NCI-H2227 treated with DMSO at 0.1 percent for 48 hours (cell line): Measurements from ENCODE around the gene PARD6G.
A peak's percentile ranks its signal among the peaks of the same experiment; 100 is the strongest.
"Not testable (repeated sequence)": the region's sequence is repeated elsewhere in the genome, so short reads cannot be mapped to it uniquely, and the experiment has no call there.

Source experiments
- DNase-seq: peaks from one replicate; lab custom pipeline; 2025; lab: John Stamatoyannopoulos, UW

PARD6G gene, protein sequence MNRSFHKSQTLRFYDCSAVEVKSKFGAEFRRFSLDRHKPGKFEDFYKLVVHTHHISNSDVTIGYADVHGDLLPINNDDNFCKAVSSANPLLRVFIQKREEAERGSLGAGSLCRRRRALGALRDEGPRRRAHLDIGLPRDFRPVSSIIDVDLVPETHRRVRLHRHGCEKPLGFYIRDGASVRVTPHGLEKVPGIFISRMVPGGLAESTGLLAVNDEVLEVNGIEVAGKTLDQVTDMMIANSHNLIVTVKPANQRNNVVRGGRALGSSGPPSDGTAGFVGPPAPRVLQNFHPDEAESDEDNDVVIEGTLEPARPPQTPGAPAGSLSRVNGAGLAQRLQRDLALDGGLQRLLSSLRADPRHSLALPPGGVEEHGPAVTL

DNA sequence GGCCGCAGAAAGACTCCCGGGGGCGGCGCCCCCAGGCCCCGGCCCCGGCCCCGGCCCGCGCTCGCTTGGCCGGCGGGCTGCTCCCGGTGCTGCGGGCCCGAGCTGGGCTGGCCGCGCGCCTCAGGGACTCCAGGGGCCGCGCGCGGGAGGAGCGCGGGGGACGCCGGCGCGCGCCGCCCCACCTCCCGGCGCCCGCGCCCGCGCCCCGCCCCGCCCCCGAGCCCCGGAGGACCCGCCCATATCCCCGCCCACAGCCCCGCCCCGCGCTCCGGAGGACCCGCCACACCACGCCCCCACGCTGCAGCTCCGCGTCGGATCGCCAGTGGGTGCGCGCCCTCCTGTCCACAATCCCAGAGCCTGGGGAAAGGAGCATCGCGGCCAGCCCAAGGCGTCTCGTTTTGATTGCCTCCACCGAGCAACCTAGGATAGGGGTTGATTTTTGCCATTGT, at the start of gene PARD6G:
PARD6G (minus strand) TSS at position 122 of the 449 bp plus-strand sequence. CDS start 166 bp downstream, outside the sequence.
- DNase-seq: peak; percentile 61

DNA sequence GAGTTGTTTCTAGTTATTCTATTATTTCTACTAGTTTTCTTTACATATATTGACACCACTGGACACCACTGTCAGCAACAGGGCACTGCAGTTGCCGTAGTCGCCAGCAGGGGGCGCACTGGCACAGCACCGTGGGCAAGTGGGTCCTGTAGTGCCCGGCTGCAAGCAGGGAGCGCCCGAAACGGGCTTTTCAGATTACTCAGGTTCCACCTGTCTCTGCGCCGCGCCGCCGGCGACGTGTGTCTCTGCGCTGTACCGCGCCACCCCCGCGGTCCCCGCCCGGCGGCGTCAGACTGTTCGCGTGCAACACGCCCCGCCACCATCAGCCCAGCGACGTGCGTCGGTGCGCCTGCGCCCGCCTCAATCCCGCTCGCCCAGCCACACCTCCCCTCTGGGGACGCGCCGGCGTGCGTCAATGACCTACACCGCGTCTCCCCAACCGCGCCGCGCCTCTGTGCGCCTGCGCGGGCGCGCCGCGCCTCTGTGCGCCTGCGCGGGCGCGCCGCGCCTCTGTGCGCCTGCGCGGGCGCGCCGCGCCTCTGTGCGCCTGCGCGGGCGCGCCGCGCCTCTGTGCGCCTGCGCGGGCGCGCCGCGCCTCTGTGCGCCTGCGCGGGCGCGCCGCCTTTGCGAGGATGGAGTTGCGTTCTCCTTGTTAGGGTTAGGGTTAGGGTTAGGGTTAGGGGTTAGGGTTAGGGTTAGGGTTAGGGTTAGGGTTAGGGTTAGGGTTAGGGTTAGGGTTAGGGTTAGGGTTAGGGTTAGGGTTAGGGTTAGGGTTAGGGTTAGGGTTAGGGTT, 15.1 kb upstream of the PARD6G start:
- DNase-seq: not testable (repeated sequence)

DNA sequence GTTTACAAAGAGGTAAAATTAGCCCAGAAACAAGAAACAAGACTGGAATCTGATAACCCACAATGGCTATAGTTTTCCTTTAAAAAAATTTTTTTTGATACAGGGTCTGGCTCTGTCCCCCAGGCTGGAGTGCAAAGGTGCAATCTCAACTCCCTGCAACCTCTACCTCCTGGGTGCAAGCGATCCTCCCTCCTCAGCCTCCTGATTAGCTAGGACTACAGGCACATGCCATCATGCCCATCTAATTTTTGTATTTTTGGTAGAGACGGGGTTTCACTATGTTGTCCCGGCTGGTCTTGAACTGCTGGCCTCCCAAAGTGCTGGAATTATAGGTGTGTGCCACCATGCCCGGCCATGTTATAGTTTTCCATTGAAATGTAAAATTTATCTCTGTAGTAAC, 12.3 kb upstream of the PARD6G start:
- DNase-seq: no peak

DNA sequence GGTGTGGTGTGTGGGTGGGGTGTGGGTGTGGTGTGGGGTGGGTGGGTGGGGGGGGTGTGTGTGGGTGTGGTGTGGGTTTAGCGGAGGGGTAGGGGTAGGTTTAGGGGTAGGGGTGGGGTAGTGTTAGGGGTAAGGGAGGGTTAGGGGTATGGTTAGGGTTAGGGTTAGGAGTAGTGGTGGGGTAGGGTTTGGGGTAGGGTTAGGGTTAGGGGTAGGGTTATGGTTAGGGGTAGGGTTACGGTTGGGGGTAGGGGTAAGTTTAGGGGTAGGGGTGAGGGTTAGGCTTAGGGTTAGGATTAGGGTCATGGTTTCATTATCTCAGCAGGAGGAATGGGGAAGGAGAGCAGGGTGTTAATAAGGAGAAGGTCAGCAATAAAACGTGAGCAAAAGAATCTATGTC, 11.3 kb upstream of the PARD6G start:
- DNase-seq: no peak

DNA sequence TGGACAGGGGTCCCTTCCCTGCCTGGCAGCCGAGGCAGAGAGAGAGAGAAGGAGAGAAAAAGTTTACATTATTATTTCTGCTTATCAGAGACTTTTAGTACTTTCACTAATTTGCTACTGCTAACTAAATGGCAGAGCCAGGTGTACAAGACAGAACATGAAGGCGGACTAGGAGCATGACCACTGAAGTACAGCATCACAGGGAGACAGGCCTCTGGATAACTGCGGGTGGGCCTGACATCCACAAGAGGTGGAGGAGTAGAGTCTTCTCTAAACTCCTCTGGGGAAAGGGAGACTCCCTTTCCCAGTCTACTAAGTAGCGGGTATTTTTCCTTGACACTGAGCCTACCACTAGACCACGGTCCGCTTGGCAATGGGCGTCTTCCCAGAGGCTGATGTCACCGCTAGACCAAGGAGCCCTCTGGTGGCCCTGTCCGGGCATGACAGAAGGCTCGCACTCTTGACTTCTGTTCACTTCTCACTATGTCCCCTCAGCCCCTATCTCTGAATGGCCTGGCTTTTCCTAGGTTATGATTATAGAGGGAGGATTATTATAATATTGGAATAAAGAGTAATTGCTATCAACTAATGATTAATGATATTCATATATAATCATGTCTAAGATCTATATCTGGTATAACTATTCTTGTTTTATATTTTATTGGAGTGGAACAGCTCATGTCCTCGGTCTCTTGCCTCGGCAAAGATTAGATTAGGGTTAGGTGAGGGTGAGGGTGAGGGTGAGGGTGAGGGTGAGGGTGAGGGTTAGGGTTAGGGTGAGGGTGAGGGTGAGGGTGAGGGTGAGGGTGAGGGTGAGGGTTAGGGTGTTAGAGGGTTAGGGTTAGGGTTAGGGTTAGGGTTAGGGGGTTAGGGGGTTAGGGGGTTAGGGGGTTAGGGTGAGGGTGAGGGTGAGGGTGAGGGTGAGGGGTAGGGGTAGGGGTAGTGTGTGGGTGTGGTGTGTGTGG, 10.5 kb upstream of the PARD6G start:
- not testable (repeated sequence) for DNase-seq

GRCh38 chr18:80254971-80255500, 7.7 kb upstream of the PARD6G start:
- DNase-seq: no peak

DNA sequence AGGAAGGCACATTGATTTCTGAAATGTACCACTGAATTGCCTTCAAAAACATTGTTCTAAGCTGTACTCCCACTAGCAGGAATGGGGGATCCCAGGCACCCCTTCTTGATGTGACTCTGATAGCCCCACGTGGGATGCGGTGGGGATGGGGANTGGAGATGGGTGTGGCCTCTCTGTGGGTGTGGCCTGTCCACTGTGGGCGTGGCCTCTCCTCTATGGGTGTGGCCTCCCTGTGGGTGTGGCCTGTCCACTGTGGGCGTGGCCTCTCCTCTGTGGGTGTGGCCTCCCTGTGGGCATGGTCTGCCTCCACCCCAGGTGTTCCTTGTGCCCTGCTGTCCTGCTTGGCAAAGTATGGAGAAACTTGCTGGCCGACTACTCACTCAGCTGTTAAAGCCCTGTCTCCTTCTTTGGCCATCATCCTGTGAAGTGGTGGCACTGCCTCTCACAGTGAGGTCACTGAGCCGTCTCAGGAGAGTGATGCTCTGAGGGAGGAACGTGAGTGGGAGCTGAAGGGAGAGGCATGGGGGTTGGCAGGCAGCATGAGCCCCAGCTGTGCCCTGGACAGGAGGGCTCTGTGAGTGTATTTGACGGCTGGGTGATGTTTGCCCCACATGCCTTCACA, 6.7 kb upstream of the PARD6G start:
- DNase-seq: no peak

DNA sequence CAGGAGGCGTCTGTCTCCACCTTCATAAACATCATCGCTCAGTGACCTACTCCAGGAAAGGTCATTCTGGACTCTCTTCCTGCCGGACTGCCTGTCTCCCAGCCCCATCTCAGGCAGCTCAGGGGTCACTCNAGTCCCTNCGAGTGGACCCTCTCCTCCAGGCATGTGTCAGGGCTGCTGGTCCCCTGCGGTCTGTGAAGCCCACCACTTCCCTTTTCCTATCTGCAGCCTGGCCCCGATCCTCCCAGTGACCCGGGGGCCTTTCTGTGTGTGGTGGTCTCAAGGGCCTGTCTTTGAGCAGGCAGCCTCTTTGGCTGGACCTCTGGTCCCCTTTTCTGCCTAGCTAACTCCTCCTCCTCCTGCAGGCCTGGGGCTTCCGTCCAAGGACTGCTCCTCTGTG, 5.9 kb upstream of the PARD6G start:
- DNase-seq: no peak

- DNase-seq: no peak
Observed at GRCh38 chr18:80252136-80252535, 4.8 kb upstream of the PARD6G start.

- no peak for DNase-seq
Observed at GRCh38 chr18:80251700-80252099, 4.4 kb upstream of the PARD6G start.

DNA sequence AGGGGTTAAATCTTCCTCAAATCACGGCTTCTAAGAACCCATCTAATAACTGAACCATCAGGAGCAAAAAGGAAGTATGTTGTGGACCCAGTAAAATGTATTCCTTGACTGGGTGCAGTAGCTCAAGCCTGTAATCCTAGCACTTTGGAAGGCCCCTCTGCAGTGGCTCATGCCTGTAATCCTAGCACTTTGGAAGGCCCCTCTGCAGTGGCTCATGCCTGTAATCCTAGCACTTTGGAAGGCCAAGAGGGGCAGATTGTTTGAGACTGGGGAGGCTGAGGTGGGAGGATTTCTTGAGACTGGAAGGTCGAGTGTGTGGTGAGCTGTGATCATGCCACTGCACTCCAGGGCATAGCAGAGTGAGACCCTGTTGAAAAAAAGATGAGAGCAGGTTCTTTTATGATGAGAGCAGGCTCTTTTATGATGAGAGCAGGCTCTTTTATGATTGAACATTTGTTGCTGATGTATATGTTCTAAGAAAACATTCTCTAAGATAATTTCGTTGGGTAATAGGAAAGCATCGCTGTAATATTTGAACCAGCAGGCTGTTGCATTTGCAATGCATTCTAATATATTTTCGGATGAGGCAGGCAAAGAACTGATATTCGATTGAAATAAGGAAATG, 3.5 kb upstream of the PARD6G start:
- no peak for DNase-seq

- DNase-seq: no peak
Observed at GRCh38 chr18:80249217-80250093, 2.1 kb upstream of the PARD6G start.

GRCh38 chr18:80246445-80247392, 595 bp downstream of the PARD6G start:
- peak; percentile 58 for DNase-seq

DNA sequence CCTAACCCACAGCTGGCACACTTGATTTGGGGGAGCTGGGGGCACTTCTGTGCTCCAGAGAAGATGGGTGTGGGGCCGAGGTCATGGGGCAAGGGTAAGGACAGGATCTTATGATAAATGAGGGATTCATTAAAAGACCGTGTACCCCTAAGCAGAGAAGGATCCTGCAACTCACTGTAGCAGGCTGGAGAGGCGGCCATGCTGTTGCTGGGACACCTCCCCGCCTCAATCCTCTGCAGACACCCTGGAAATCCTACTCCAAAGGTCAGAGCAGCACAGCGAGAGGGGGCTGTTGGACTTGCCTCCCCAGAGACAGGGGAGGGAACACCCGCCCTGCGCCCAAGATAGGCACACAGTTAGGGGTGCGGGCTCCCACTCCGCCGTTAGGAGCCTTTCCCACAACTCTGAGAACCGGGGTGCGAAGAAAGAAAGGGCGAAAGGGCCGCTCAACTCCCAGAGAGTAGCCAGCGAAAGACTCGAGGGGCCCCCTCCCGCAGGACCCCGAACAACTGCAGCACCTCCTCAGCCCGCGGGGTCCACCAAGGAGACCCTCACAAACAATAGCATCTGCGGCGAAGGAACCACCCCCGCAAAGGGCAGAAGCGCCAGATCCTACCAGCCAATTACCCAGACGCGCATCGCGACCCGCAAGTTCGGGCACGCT, 1.4 kb downstream of the PARD6G start:
- DNase-seq: peak; percentile 2

DNA sequence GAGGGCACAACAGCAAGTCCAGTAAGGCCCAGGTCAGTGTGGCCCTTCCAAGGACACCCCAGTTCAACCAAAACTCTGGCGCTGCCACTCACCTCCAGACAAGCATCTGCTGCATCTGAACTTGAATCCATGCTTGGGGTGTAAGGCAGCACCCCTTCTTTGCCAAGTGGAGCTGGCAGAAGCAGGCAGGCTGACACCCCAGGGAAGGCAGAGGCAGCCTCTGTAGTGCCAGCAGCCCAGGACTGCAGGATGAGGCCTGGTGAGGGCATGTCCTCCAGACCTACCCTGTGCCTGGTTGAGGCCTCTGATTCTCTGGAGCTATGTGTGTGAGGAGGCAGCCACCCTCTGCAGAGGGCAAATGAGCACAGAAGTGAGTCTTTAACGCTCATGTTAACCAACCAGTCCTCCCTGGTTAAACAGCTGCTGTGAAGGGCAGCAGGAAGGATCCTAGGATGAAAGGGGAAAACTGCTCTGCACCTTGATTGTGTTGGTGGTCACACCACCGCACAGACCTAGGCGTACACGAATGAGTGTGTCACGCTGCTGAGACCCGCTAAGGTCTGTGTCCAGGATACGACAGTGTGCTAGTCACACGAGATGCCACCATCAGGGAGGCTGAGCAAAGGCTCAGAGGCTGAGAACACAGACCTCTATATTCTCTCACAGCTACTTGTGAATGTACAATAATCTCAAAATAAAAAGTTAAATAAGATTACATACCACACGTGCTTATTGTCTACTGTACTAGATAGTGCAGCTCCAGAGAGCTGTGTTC, 2.2 kb downstream of the PARD6G start:
- no peak for DNase-seq

DNA sequence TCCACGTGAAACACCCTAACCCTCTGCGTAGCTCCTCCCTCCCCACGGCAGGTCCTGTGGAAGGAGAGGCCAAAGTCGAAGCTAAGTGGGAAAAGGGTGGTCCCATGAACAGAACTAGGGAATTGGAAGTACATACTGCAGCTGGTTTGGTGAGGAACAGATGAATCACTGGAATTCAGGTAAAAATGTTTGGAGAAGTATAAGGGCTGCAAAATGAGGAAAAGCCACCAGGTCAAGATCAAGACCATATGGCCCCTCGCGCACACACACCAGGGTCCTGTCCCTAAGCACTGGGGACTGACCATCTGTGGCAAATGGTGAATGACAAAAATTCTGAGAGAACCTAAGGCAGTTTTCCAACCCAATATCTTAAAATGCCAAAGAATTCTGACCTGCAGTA, 3.1 kb downstream of the PARD6G start:
- no peak for DNase-seq

DNA sequence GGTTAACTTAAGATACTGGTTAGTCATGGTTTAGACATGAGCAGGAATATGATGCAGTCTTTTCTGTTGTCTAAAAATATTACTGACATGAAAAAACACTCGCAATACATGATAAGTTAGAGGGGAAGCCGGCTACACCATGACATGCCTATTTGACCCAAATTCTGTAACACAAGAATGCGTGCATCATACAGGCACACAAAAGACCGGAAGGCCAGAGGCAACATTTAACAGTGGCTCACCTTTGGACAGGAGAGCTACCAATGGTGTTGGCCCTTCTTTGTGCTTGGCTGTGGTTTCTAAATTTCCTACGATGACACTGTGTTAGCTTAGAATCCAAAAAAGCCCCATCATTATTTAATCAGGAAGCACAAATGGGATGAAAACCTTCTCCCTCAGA, 4.1 kb downstream of the PARD6G start:
- no peak for DNase-seq
